Panc1 (cell line): Measurements from ENCODE around the gene MYLIP. TPM values are rescaled to one million over a fixed set of nuclear protein-coding genes. Genes with fewer than 3 reads are reported as not detected.

Experiments used
- ATAC-seq: fragments of 200-7000 bp; cut with Tn5 transposase; 2 replicates; pipeline ENCODE4 v1.9.1; 2020; ENCODE audit warnings: mild to moderate bottlenecking, moderate library complexity
- BruUV-seq: library from RNA; stranded (reverse); fragments of 400-500 nt; replicated peaks from 2 replicates; lab custom pipeline; 2021; lab: Mats Ljungman, UMichigan
- CTCF ChIA-PET: fragments of 300-600 bp; sonication (Branson Sonifier 250); formaldehyde crosslinking; loops from one replicate; lab custom pipeline; 2022; ENCODE audit warnings: antibody characterized with exemption; lab: Charles Lee
- POLR2A ChIA-PET: fragments of 300-600 bp; sonication (Branson Sonifier 250); formaldehyde crosslinking; loops from one replicate; lab custom pipeline; 2022; ENCODE audit warnings: antibody characterized with exemption; lab: Charles Lee
- DNase-seq: peaks from one replicate; pipeline ENCODE4 v3.0.0-alpha.2; 2010; ENCODE audit warnings: low read depth, low spot score
- H3K27ac ChIP-seq: 2 replicates; pipeline ENCODE4 v1.5.1; 2011; ENCODE audit warnings: mild to moderate bottlenecking, low read length, inconsistent platforms
- H3K27me3 ChIP-seq: fragments of 200-500 bp; sonication (Bioruptor generic); 2 replicates; pipeline ENCODE4 v1.6.0; 2014; ENCODE audit warnings: low read length, inconsistent platforms; ENCODE audit not compliant: control insufficient read depth, insufficient read depth
- H3K36me3 ChIP-seq: fragments of 200-500 bp; sonication (Bioruptor generic); 2 replicates; pipeline ENCODE4 v1.5.1; 2014; ENCODE audit warnings: inconsistent platforms, mild to moderate bottlenecking, low read length, moderate library complexity; ENCODE audit not compliant: control insufficient read depth, insufficient read depth
- H3K4me1 ChIP-seq: 2 replicates; pipeline ENCODE4 v1.5.1; 2011; ENCODE audit warnings: inconsistent platforms, mild to moderate bottlenecking, low read length, moderate library complexity; ENCODE audit not compliant: control insufficient read depth, insufficient read depth
- H3K4me3 ChIP-seq, 2 experiments: 2 replicates each; pipeline ENCODE4 v1.5.1; 2011 to 2012; ENCODE audit warnings: low read depth in 2 of 2, low read length in 2 of 2, mild to moderate bottlenecking in 2 of 2, inconsistent platforms in 1 of 2, moderate library complexity in 1 of 2
- H3K9me3 ChIP-seq: fragments of 200-500 bp; sonication (Bioruptor generic); 2 replicates; pipeline ENCODE4 v1.5.1; 2014; ENCODE audit warnings: low read depth, mild to moderate bottlenecking, inconsistent platforms, low read length, moderate library complexity; ENCODE audit not compliant: control insufficient read depth, insufficient read depth
- POLR2AphosphoS5 ChIP-seq: IDR thresholded peaks from 2 replicates; pipeline ENCODE4 v1.6.1; 2012; ENCODE audit warnings: mild to moderate bottlenecking, low read depth, low read length, moderate library complexity
- SIN3A ChIP-seq: IDR thresholded peaks from 2 replicates; pipeline ENCODE4 v1.6.1; 2012; ENCODE audit warnings: low read depth, mild to moderate bottlenecking, low read length, moderate library complexity, borderline replicate concordance; ENCODE audit not compliant: insufficient read depth
- TCF7L2 ChIP-seq: IDR thresholded peaks from 2 replicates; pipeline ENCODE4 v1.6.1; 2011; ENCODE audit warnings: mild to moderate bottlenecking, low read depth, low read length, inconsistent platforms
- in situ Hi-C: cut with HindIII; loops from 2 replicates; pipeline ENCODE4 v1.10.0; 2016; ENCODE audit warnings: low sequenced_read_pairs, low pct_unique_long_range_greater_than_20kb
- intact Hi-C: fragments of 100-400 bp; cut with micrococcal nuclease; formaldehyde crosslinking; loops from one replicate; pipeline ENCODE4 v1.10.0; 2022; ENCODE audit not compliant: unreplicated experiment
- total RNA-seq: library from RNA; stranded (reverse); gene quantifications from one replicate; pipeline ENCODE4 v1.2.1, GENCODE V29; 2021; ENCODE audit not compliant: unreplicated experiment
- TF ChIP-seq, protein P1 (sequence below): fragments of 450-650 bp; IDR thresholded peaks from 2 replicates; pipeline ENCODE4 v1.5.1; 2017; ENCODE audit warnings: mild to moderate bottlenecking
- TF ChIP-seq, protein P2 (sequence below), 2 experiments: IDR thresholded peaks; 2 replicates each; pipeline ENCODE4 v1.6.1; 2011 to 2012; ENCODE audit warnings: low read depth in 2 of 2, control low read depth in 1 of 2, low read length in 1 of 2, mild to moderate bottlenecking in 1 of 2, moderate library complexity in 1 of 2; ENCODE audit not compliant: insufficient read depth in 1 of 2

The MYLIP gene
- total RNA-seq, 1 experiment from 2014 or later: 12.7 TPM

GRCh38 chr6:16158943-16159557 is 30.2 kb downstream of the MYLIP start:
- H3K9me3 ChIP-seq: no peaks in the 10 kb centered on the region
- in situ Hi-C loops: no loop called here
- H3K27ac ChIP-seq: no peak overlapping the region
- DNase-seq (no peak), ATAC-seq (no peak)
- intact Hi-C loops: no loop called here
- BruUV-seq: no TSS peak
- no peaks in the 10 kb centered on the region for H3K36me3 ChIP-seq
- ChIA-PET POLR2A (no interaction called here), CTCF (no interaction called here)
- H3K4me1 ChIP-seq: no peaks in the 10 kb centered on the region
- no peak overlapping the region for H3K4me3 ChIP-seq
- no peaks in the 10 kb centered on the region for H3K27me3 ChIP-seq
- TF ChIP-seq POLR2AphosphoS5: no peak
- TF ChIP-seq, protein P1, sequence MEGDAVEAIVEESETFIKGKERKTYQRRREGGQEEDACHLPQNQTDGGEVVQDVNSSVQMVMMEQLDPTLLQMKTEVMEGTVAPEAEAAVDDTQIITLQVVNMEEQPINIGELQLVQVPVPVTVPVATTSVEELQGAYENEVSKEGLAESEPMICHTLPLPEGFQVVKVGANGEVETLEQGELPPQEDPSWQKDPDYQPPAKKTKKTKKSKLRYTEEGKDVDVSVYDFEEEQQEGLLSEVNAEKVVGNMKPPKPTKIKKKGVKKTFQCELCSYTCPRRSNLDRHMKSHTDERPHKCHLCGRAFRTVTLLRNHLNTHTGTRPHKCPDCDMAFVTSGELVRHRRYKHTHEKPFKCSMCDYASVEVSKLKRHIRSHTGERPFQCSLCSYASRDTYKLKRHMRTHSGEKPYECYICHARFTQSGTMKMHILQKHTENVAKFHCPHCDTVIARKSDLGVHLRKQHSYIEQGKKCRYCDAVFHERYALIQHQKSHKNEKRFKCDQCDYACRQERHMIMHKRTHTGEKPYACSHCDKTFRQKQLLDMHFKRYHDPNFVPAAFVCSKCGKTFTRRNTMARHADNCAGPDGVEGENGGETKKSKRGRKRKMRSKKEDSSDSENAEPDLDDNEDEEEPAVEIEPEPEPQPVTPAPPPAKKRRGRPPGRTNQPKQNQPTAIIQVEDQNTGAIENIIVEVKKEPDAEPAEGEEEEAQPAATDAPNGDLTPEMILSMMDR: no peak
- TF ChIP-seq, protein P2, sequence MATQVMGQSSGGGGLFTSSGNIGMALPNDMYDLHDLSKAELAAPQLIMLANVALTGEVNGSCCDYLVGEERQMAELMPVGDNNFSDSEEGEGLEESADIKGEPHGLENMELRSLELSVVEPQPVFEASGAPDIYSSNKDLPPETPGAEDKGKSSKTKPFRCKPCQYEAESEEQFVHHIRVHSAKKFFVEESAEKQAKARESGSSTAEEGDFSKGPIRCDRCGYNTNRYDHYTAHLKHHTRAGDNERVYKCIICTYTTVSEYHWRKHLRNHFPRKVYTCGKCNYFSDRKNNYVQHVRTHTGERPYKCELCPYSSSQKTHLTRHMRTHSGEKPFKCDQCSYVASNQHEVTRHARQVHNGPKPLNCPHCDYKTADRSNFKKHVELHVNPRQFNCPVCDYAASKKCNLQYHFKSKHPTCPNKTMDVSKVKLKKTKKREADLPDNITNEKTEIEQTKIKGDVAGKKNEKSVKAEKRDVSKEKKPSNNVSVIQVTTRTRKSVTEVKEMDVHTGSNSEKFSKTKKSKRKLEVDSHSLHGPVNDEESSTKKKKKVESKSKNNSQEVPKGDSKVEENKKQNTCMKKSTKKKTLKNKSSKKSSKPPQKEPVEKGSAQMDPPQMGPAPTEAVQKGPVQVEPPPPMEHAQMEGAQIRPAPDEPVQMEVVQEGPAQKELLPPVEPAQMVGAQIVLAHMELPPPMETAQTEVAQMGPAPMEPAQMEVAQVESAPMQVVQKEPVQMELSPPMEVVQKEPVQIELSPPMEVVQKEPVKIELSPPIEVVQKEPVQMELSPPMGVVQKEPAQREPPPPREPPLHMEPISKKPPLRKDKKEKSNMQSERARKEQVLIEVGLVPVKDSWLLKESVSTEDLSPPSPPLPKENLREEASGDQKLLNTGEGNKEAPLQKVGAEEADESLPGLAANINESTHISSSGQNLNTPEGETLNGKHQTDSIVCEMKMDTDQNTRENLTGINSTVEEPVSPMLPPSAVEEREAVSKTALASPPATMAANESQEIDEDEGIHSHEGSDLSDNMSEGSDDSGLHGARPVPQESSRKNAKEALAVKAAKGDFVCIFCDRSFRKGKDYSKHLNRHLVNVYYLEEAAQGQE (IDR thresholded peaks at IDR 0.05; ENCODE audit: insufficient read depth in 1 of 2, low read depth in 2 of 2, low read length in 1 of 2): no peak
- TF ChIP-seq TCF7L2: no peak

DNA sequence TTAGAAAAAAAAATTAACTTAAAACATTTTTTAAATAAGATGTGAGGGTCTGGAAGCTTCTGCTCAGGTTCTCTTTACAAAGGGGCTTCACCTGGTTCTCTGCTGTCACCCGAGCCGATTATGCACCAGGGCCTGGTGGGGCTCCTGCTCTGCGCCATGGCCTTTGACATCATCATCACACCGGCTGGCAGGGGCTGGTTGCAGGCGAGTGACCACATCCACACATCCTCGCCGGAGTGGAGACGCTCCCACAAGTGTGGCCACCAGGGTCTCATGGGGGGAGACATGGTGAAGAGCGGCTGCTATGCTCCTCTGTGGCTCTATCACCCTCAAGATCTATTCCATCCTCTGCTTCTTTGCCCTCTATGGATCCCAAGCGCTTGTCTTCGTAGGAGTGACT is 31.9 kb downstream of the MYLIP start:
- no peak for ATAC-seq
- H3K27ac ChIP-seq: no peak overlapping the region
- ChIA-PET POLR2A (no interaction called here), CTCF (no interaction called here)
- in situ Hi-C loops (no loop called here), intact Hi-C loops (no loop called here)
- DNase-seq: no peak
- H3K9me3 ChIP-seq: no peaks in the 10 kb centered on the region
- TF ChIP-seq SIN3A (no peak), TCF7L2 (no peak), POLR2AphosphoS5 (no peak)
- TF ChIP-seq, protein P2 (IDR thresholded peaks at IDR 0.05; ENCODE audit: insufficient read depth in 1 of 2, low read depth in 2 of 2, low read length in 1 of 2): no peak
- TF ChIP-seq, protein P1: no peak
- no peaks in the 10 kb centered on the region for H3K36me3 ChIP-seq
- H3K27me3 ChIP-seq: no peaks in the 10 kb centered on the region
- BruUV-seq: no TSS peak
- no peak overlapping the region for H3K4me3 ChIP-seq
- no peaks in the 10 kb centered on the region for H3K4me1 ChIP-seq
